DOHH2 (cell line): Measurements from ENCODE around the gene TRRAP.

Experiments
- CTCF ChIP-seq: fragments of 200-600 bp; sonication (generic); IDR thresholded peaks from one replicate; pipeline ENCODE4 v1.5.1; 2014; ENCODE audit warnings: antibody characterized with exemption, mild to moderate bottlenecking, low read depth, low read length; ENCODE audit not compliant: poor library complexity, severe bottlenecking
- EZH2phosphoT487 ChIP-seq: fragments of 200-600 bp; sonication (generic); IDR thresholded peaks from 2 replicates; pipeline ENCODE4 v1.6.1; 2017; ENCODE audit warnings: borderline replicate concordance, mild to moderate bottlenecking, antibody characterized with exemption, low read length, moderate library complexity, mixed read lengths

GRCh38 chr7:98985945-98986344, 107.6 kb downstream of the TRRAP start:
- TF ChIP-seq CTCF (no peak), EZH2phosphoT487 (no peak)
